GM12878 (cell line): ENCODE measurements around the gene IER5. TPM values are rescaled to one million over a fixed set of nuclear protein-coding genes. Genes with fewer than 3 reads are reported as not detected.

Experiments
- CHD4 ChIP-seq: fragments of 200-600 bp; sonication (generic); IDR thresholded peaks from 2 replicates; pipeline ENCODE4 v1.6.1; 2016; ENCODE audit warnings: mild to moderate bottlenecking
- CTCF ChIP-seq, 3 experiments: IDR thresholded peaks in 2 of 3; conservative IDR thresholded peaks in 1 of 3; 2 replicates each; pipeline ENCODE4 v1.5.1; 2011; ENCODE audit warnings: low read depth in 3 of 3, low read length in 3 of 3, mild to moderate bottlenecking in 3 of 3, control low read depth in 2 of 3, moderate library complexity in 2 of 3, inconsistent platforms in 1 of 3, mixed read lengths in 1 of 3; ENCODE audit not compliant: control insufficient read depth in 2 of 3, insufficient read depth in 1 of 3; ENCODE audit errors: extremely low read depth in 1 of 3
- EGR1 ChIP-seq, 2 experiments: IDR thresholded peaks; 1 replicate in 1 of 2; 2 replicates in 1 of 2; pipeline ENCODE4 v1.6.1; 2011 to 2012; ENCODE audit warnings: low read depth in 2 of 2, low read length in 2 of 2, borderline replicate concordance in 1 of 2, mild to moderate bottlenecking in 1 of 2, moderate library complexity in 1 of 2
- EP300 ChIP-seq, 2 experiments: fragments of 150-350 bp in 1 of 2; IDR thresholded peaks; 2 replicates each; pipeline ENCODE4 v1.6.1; 2011 to 2012; ENCODE audit warnings: low read depth in 2 of 2, low read length in 2 of 2, borderline replicate concordance in 1 of 2, improper control_type of control experiment in 1 of 2, inconsistent platforms in 1 of 2; ENCODE audit not compliant: control insufficient read depth in 1 of 2
- LARP7 ChIP-seq: fragments of 450-650 bp; IDR thresholded peaks from 2 replicates; pipeline ENCODE4 v1.6.1; 2017; ENCODE audit warnings: mild to moderate bottlenecking
- NFXL1 ChIP-seq: fragments of 450-650 bp; IDR thresholded peaks from 2 replicates; pipeline ENCODE4 v1.6.1; 2017; ENCODE audit warnings: antibody characterized with exemption, mild to moderate bottlenecking, borderline replicate concordance
- NFYB ChIP-seq: IDR thresholded peaks from 2 replicates; pipeline ENCODE4 v1.6.1; 2011; ENCODE audit warnings: low read depth, mild to moderate bottlenecking, low read length, improper control_type of control experiment, moderate library complexity; ENCODE audit not compliant: insufficient read depth
- NRF1 ChIP-seq: conservative IDR thresholded peaks from 2 replicates; pipeline ENCODE4 v1.6.1; 2011; ENCODE audit warnings: mild to moderate bottlenecking, low read depth, low read length, improper control_type of control experiment
- PML ChIP-seq: IDR thresholded peaks from 2 replicates; pipeline ENCODE4 v1.6.1; 2012; ENCODE audit warnings: low read length, inconsistent platforms
- SMAD1 ChIP-seq: fragments of 450-650 bp; IDR thresholded peaks from 2 replicates; pipeline ENCODE4 v1.6.1; 2018; ENCODE audit warnings: mild to moderate bottlenecking, low read depth; ENCODE audit not compliant: partially characterized antibody
- SPI1 ChIP-seq: IDR thresholded peaks from 2 replicates; pipeline ENCODE4 v1.6.1; 2011; ENCODE audit warnings: low read depth, mild to moderate bottlenecking, low read length, moderate library complexity, borderline replicate concordance; ENCODE audit not compliant: insufficient read depth
- SRF ChIP-seq, 2 experiments: IDR thresholded peaks; 2 replicates each; pipeline ENCODE4 v1.6.1; 2011; ENCODE audit warnings: low read depth in 2 of 2, low read length in 2 of 2, mild to moderate bottlenecking in 1 of 2, moderate library complexity in 1 of 2
- STAT3 ChIP-seq: IDR thresholded peaks from 2 replicates; pipeline ENCODE4 v1.6.1; 2011; ENCODE audit warnings: low read depth, low read length, improper control_type of control experiment
- SUPT20H ChIP-seq: IDR thresholded peaks from 2 replicates; pipeline ENCODE4 v1.6.1; 2011; ENCODE audit warnings: low read depth, mild to moderate bottlenecking, low read length, moderate library complexity, borderline replicate concordance; ENCODE audit not compliant: control insufficient read depth
- TARDBP ChIP-seq: IDR thresholded peaks from 2 replicates; pipeline ENCODE4 v1.6.1; 2016; ENCODE audit warnings: borderline replicate concordance
- ZNF592 ChIP-seq: fragments of 450-650 bp; IDR thresholded peaks from 2 replicates; pipeline ENCODE4 v1.6.1; 2017; ENCODE audit warnings: mild to moderate bottlenecking, moderate library complexity
- polyA plus RNA-seq, 11 experiments: library from polyadenylated mRNA; depleted of rRNA in 4 of 11; unstranded in 6 of 11; stranded (reverse) in 5 of 11; fragments of >200 nt; fragmentation: Nextera tagmentation in 4 of 11; fragmentation: Illumina TruSeq in 1 of 11; extraction: Ambion mirVana in 4 of 11; extraction: Trizol in 1 of 11; gene quantifications; 1 replicate in 1 of 11; 2 replicates in 10 of 11; pipeline versions ENCODE4 v1.2.1 to v1.2.3, GENCODE V29; 2011 to 2016; ENCODE audit warnings: inconsistent platforms in 2 of 11, missing spikeins in 2 of 11, low read depth in 1 of 11
- total RNA-seq, 4 experiments: library from RNA; depleted of rRNA in 3 of 4; stranded (reverse); fragments of >200 nt in 3 of 4; fragmentation: Illumina TruSeq in 1 of 4; extraction: Trizol in 1 of 4; gene quantifications; 2 replicates each; pipeline versions ENCODE4 v1.2.1 to v1.2.3, GENCODE V29; 2013 to 2021
- TF ChIP-seq, protein P1 (sequence below): fragments of 450-650 bp; IDR thresholded peaks from 2 replicates; pipeline ENCODE4 v1.6.1; 2017; ENCODE audit warnings: low read depth, mild to moderate bottlenecking, moderate library complexity

Gene IER5
- total and polyA plus RNA-seq, 10 of the 15 experiments (the other 5 are each of a cell fraction or from before 2014, with no cell fraction given), result 4.3 to 75.2 (median 30.5) TPM

GRCh38 chr1:181088079-181089016, at the start of gene IER5 (continued):
- no peak for TF ChIP-seq ZNF592
- TF ChIP-seq, protein P1, sequence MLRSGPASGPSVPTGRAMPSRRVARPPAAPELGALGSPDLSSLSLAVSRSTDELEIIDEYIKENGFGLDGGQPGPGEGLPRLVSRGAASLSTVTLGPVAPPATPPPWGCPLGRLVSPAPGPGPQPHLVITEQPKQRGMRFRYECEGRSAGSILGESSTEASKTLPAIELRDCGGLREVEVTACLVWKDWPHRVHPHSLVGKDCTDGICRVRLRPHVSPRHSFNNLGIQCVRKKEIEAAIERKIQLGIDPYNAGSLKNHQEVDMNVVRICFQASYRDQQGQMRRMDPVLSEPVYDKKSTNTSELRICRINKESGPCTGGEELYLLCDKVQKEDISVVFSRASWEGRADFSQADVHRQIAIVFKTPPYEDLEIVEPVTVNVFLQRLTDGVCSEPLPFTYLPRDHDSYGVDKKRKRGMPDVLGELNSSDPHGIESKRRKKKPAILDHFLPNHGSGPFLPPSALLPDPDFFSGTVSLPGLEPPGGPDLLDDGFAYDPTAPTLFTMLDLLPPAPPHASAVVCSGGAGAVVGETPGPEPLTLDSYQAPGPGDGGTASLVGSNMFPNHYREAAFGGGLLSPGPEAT, result peak; percentile 70; the same call in 1 of the 2 replicates
- no peak for TF ChIP-seq SUPT20H
- TF ChIP-seq PML, result peak; percentile 100
- TF ChIP-seq EP300 (IDR thresholded peaks at IDR 0.05; ENCODE audit: borderline replicate concordance in 1 of 2, control insufficient read depth in 1 of 2, low read depth in 2 of 2, low read length in 2 of 2), result 0 out of 4 replicates have a peak, but pooled peaks of 1 of the 2 experiments have one; percentile 15
- TF ChIP-seq SMAD1, result peak; percentile 96
- 0 out of 6 replicates have a peak, but pooled peaks of 1 of the 3 experiments have one; percentile 0 for TF ChIP-seq CTCF (IDR thresholded peaks at IDR 0.05 in 2 of 3, conservative IDR thresholded peaks at IDR 0.05 in 1 of 3; ENCODE audit: control insufficient read depth in 2 of 3, extremely low read depth in 1 of 3, insufficient read depth in 1 of 3, low read depth in 3 of 3, low read length in 3 of 3)
- TF ChIP-seq SPI1, result no peak
- no peak for TF ChIP-seq NFXL1
- peak; percentile 93 for TF ChIP-seq NFYB
- TF ChIP-seq EGR1 (IDR thresholded peaks at IDR 0.05; ENCODE audit: borderline replicate concordance in 1 of 2, low read depth in 2 of 2, low read length in 2 of 2), result peak in 1 of 2 experiments; percentile 34; a peak in 1 of 3 replicates
- TF ChIP-seq NRF1, result no peak
- TF ChIP-seq TARDBP, result peak; percentile 58; the same call in 1 of the 2 replicates
- TF ChIP-seq SRF (IDR thresholded peaks at IDR 0.05; ENCODE audit: low read depth in 2 of 2, low read length in 2 of 2), result peak in 1 of 2 experiments; percentile 59; a peak in 1 of 4 replicates
- TF ChIP-seq LARP7, result no peak; the same call in 1 of the 2 replicates
- TF ChIP-seq CHD4, result no peak
- no peak for TF ChIP-seq STAT3
